Small intestine (tissue), 7 donors: ENCODE data around the gene RDH8. TPM values are rescaled to one million over a fixed set of nuclear protein-coding genes. Genes with fewer than 3 reads are reported as not detected.

ENCODE experiments used
- DNase-seq, 2 donors: peaks; one replicate each; pipeline versions ENCODE4 v3.0.0 to v3.0.0-alpha.2; 2013
- FAIRE-seq: peaks from 2 replicates; lab custom pipeline; 2012; peaks lifted over from hg19 to GRCh38; lab: Jason Lieb, UNC
- H3K27ac ChIP-seq, 3 donors: one replicate each; pipeline ENCODE4 v1.5.1; 2013; ENCODE audit warnings: low read length in 2 of 3, mild to moderate bottlenecking in 2 of 3, control low read depth in 1 of 3, inconsistent platforms in 1 of 3, low read depth in 1 of 3, moderate library complexity in 1 of 3
- H3K27me3 ChIP-seq, 3 donors: one replicate each; pipeline ENCODE4 v1.6.1; 2013; ENCODE audit warnings: low read length in 3 of 3, inconsistent platforms in 1 of 3; ENCODE audit not compliant: control insufficient read depth in 3 of 3, insufficient read depth in 3 of 3
- H3K36me3 ChIP-seq, 3 donors: one replicate each; pipeline ENCODE4 v1.6.1; 2013; ENCODE audit warnings: low read length in 3 of 3, inconsistent platforms in 1 of 3, low read depth in 1 of 3, mild to moderate bottlenecking in 1 of 3, moderate library complexity in 1 of 3; ENCODE audit not compliant: control insufficient read depth in 3 of 3, insufficient read depth in 2 of 3
- H3K4me1 ChIP-seq, 3 donors: one replicate each; pipeline ENCODE4 v1.6.1; 2013; ENCODE audit warnings: low read length in 2 of 3, inconsistent platforms in 1 of 3, low read depth in 1 of 3, mild to moderate bottlenecking in 1 of 3, moderate library complexity in 1 of 3; ENCODE audit not compliant: control insufficient read depth in 3 of 3, insufficient read depth in 2 of 3
- H3K4me3 ChIP-seq, 3 donors: one replicate each; pipeline ENCODE4 v1.5.1; 2013; ENCODE audit warnings: low read length in 3 of 3, control low read depth in 1 of 3, inconsistent platforms in 1 of 3, low read depth in 1 of 3, mild to moderate bottlenecking in 1 of 3, moderate library complexity in 1 of 3
- H3K9me3 ChIP-seq, 2 donors: one replicate each; pipeline ENCODE4 v1.6.1; 2013; ENCODE audit warnings: low read depth in 1 of 2, low read length in 1 of 2; ENCODE audit not compliant: control insufficient read depth in 2 of 2, insufficient read depth in 1 of 2
- WGBS, 3 donors: extraction: QIAGEN DNeasy Blood & Tissue Kit; methylation state at CpG; one replicate each; pipeline ENCODE4 v1.1.7; 2013; 5-methylcytosine and 5-hydroxymethylcytosine counted together
- polyA plus RNA-seq, 4 donors: library from polyadenylated mRNA; stranded (reverse) in 3 of 4; unstranded in 1 of 4; fragments of 200-250 nt in 3 of 4; fragments of 120-200 nt in 1 of 4; gene quantifications; one replicate each; pipeline versions ENCODE4 v1.2.1 to v1.2.3, GENCODE V29; 2013
- donor health status: healthy with polysubstance abuse.
- donor health status: control.
- donor health status: control.
- donor health status: Bipolar disorder and iron deficiency.
- donor health status: healthy.

RDH8 gene
- polyA plus RNA-seq, 4 donors, result not detected

DNA sequence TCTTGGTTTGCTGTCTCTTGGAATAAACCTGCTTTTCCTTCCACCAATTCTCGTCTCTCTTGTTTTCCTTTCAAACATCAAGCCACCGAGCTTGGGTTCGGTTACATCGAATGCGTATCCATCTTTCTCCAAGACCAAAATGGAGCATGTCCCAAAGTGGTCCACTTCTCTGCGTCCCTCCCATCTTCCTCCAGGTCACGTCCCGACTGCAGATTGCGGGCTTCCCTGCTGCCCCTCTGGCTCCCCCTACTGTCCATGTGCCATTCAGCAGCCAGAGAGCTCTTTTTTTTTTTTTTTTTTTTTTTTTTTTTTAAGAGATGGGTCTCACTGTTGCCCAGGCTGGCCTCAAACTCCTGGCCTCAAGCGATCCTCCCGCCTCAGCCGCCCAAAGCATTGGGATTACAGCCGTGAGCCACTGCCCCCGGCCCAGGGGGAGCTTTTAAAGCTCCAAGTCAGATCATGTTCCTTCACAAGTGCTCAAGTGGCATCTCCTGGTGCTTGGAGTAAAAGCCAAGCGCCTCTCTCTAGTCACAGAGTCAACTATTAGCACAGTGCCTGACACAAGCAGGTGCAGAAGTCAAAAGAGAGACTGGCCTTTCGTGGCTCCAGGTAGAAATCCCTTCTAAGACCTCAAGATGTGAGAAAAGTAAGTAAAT lies 13.0 kb upstream of the RDH8 start:
- FAIRE-seq, result no peak
- Histone ChIP-seq H3K36me3 (no peaks in the 10 kb centered on the region), H3K9me3 (no peaks in the 10 kb centered on the region), H3K4me3 (no peak overlapping the region), H3K27ac (no peak overlapping the region), H3K27me3 (no peaks in the 10 kb centered on the region), H3K4me1 (no peaks in the 10 kb centered on the region)
- 13 to 17% (median 16%) methylated on average over 16 of the region's 16 CpGs for WGBS, 3 donors
- DNase-seq, result peak; percentile 48 to 62

DNA sequence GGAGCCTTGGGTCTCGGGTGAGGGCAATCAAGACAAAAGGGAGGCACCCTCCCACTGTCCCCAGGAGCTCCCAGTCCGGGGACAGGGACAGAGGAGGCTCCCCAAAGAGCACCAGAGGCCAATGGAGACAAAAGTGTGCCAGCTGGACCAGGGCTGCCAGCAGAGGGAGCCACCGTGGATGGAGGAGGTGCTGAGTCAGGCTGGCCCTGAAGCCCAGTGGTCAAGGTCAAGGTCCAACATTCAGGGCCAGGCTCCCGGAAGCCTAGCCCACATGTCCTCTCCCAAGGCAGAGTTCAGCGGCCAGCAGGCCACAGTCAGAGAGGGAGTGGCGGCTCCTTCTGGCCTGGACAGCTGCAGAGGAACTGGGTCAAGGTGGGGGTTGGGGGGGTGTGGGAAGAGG lies 11.4 kb upstream of the RDH8 start:
- Histone ChIP-seq H3K4me1 (no peaks in the 10 kb centered on the region), H3K9me3 (no peaks in the 10 kb centered on the region), H3K4me3 (no peak overlapping the region), H3K36me3 (no peaks in the 10 kb centered on the region), H3K27ac (no peak overlapping the region), H3K27me3 (peaks cover 0 to 2% (median 0%) of the 10 kb centered on the region in 3 donors)
- peak; percentile 33 to 75 for DNase-seq
- 20 to 41% (median 38%) methylated on average over 6 of the region's 6 CpGs for WGBS, 3 donors
- FAIRE-seq, result no peak

DNA sequence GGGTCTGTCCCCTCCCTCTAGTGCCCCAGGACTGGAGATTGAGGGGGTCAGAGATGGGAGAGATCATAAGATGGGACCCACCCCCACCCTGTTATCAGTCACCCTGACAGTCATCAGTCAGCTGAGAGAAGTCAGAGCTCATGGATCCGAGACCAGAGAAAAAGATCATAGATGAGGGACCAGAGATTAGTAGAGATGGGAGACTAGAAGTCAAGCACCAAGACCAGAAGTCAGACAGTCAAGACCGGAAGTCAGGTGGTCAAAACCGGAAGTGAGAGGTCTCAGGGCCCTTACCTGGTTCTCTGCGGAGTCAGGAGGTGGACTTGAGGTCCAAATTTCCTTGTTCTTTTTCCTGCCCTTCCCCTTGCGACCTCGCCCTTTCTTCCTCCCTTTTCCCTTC lies 10.0 kb upstream of the RDH8 start:
- Histone ChIP-seq H3K27me3 (peaks cover 0 to 6% (median 0%) of the 10 kb centered on the region in 3 donors), H3K4me1 (no peaks in the 10 kb centered on the region), H3K27ac (no peak overlapping the region), H3K9me3 (no peaks in the 10 kb centered on the region), H3K36me3 (no peaks in the 10 kb centered on the region), H3K4me3 (no peak overlapping the region)
- WGBS, 3 donors, result 40 to 72% (median 62%) methylated on average over 5 to 6 of the region's 6 CpGs
- FAIRE-seq (no peak), DNase-seq (no peak)

DNA sequence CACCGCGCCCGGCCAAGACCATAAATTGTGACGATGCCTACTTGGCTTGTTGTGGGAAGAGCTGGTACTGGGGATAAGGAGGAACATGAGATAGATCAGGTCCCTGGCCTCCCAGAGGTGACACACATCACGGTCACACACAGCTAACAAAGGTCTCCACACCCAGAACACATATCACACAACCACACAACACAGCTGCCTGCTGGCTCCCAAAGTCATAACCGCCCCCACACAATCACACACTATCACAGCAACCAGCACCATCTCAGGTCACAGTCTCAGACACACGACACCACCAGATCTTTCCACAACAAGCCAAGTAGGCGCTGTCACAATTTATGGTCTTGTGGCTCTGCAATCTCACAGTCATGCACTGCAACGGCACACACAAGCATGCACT lies 8.7 kb upstream of the RDH8 start:
- Histone ChIP-seq H3K9me3 (no peaks in the 10 kb centered on the region), H3K4me1 (peaks cover 0 to 1% (median 0%) of the 10 kb centered on the region in 3 donors), H3K4me3 (no peak overlapping the region), H3K27ac (no peak overlapping the region), H3K27me3 (peaks cover 0 to 18% (median 5%) of the 10 kb centered on the region in 3 donors), H3K36me3 (no peaks in the 10 kb centered on the region)
- WGBS, 3 donors, result 68 to 78% (median 75%) methylated on average over 9 of the region's 9 CpGs
- DNase-seq (no peak), FAIRE-seq (no peak)

DNA sequence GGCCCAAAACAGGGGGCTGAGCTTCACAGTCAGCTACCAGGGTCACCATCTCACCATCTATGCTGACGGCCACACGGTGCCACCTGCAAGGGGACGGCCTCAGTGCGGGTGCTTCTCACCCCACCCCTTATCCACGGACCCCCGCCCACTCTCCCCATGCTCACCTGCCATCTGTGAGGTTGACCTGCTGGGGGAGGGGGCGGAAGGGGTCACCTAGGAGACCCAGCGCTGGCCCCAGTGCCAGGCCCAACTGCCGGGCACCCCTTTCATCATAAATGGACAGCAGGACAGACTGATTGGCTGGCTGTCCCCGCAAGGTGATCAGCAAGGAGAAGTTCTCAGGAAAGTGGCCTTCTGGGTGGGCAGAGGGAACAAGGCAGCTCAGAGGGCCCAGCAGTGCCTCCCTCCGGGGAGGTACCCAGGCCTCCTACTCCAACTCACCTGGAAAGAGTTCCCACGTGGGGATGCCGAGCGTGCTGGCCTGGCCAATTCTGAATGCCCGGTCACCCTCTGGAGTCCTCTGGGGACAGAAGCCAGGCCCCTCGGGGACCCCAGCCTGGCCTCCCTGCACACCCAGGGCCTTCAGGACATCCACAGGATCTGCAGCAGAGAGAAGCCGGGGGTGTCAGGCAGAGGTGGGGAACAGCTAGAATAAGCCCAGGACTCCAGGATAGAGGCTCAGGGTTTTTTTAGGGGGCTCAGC lies 7.5 kb upstream of the RDH8 start:
- Histone ChIP-seq H3K9me3 (no peaks in the 10 kb centered on the region), H3K4me1 (peaks cover 0 to 4% (median 0%) of the 10 kb centered on the region in 3 donors), H3K27ac (peak overlapping the region in 2 of 3 donors; percentile 6 to 62), H3K36me3 (no peaks in the 10 kb centered on the region), H3K27me3 (peaks cover 3 to 29% (median 8%) of the 10 kb centered on the region in 3 donors), H3K4me3 (no peak overlapping the region)
- no peak for DNase-seq
- FAIRE-seq, result no peak
- 65 to 74% (median 72%) methylated on average over 17 of the region's 17 CpGs for WGBS, 3 donors

DNA sequence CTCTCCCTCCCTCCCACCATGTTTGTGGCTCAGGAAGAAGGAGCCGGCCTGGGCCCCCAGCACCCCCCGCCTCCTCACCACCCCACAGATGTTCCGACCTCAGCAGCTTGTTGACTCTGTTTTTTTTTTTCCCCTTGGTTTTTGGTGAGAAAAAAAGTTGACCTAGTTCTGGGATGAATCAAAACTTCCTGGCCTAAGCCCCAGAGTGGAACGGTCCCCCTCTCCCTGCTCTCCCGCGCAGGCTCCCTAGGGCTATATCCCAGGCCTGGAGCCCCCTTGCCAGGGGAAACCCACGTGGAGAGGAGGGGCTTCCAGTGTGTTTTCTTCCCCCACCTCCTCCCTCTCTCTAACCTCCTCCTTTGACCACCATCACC lies 7.0 kb upstream of the RDH8 start:
- peak in 1 of 2 donors; percentile 12 for DNase-seq
- Histone ChIP-seq H3K27me3 (peaks cover 3 to 34% (median 8%) of the 10 kb centered on the region in 3 donors), H3K36me3 (no peaks in the 10 kb centered on the region), H3K27ac (peak overlapping the region in 2 of 3 donors; percentile 6 to 76), H3K4me3 (no peak overlapping the region), H3K9me3 (no peaks in the 10 kb centered on the region), H3K4me1 (peaks cover 0 to 4% (median 0%) of the 10 kb centered on the region in 3 donors)
- no peak for FAIRE-seq
- WGBS, 3 donors, result 34 to 45% (median 42%) methylated on average over 7 of the region's 7 CpGs

DNA sequence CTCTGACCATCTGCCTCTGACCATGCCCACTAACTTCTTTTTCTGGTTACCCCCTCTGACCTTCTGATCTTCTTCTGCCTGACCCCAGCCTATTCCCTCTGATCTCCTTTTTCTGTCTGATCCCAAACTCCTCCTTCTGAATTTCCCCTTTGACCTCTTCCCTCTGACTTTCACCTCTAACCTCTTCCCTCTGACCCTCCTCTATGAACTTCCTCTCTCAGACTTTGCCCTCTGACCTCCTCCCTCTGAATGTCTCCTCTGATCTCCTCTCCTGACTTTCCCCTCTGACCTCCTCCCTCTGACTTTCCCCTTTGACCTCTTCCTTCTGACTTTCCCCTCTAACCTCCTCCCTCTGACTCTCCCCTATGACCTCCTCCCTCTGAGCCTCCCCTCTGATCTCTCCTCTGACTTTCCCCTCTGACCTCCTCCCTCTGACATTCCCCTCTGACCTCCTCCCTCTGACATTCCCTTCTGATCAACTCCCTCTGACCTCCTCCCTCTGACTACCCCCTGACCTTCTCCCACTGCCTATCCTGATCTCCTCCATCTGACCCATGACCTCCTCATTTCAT lies 6.4 kb upstream of the RDH8 start:
- Histone ChIP-seq H3K36me3 (no peaks in the 10 kb centered on the region), H3K4me1 (peaks cover 0 to 4% (median 0%) of the 10 kb centered on the region in 3 donors), H3K27me3 (peaks cover 3 to 40% (median 8%) of the 10 kb centered on the region in 3 donors), H3K4me3 (no peak overlapping the region), H3K9me3 (no peaks in the 10 kb centered on the region), H3K27ac (peak overlapping the region in 1 of 3 donors; percentile 76)
- FAIRE-seq (no peak), DNase-seq (no peak)

DNA sequence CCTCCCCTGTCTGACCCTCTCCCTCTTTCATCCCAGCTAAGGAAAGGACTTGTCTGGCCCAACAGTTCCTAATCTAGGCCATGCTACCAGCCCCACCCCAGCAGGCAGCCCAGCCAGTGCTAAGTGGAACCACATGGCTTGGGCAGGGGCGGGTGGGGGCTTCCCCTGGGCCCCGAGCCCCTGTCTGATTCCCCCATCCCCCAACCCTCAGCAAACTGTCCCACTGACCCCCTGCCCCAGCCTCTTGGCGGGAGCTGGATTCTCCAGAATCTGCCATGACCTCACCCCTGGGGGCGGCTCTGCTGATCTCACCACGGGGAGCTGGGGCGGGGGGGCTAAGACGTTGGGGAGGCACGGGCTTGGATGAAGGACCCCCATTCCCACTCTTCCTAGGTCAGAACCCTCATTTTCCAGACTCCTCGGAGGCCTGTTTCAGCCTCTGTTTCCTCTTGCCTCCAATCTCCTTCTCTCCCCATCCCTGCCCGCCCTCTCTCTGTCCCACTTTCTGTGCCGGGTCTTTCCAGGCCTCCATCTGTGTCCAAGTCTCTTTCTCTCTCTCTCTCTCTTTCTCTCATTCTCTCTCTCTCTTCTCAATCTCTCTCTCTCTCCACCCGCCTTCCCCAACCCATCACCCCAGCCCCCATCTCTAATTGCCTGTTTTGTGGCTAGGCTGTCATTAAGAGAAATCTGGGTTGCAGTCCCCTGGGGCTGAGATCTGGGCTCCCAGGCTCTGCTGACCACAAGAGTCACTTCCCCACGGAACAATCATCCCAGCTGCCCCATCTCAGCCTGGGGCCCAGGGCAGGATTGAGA lies 5.7 kb upstream of the RDH8 start:
- Histone ChIP-seq H3K4me1 (peaks cover 0 to 4% (median 0%) of the 10 kb centered on the region in 3 donors), H3K4me3 (no peak overlapping the region), H3K36me3 (no peaks in the 10 kb centered on the region), H3K27ac (peak overlapping the region in 1 of 3 donors; percentile 78), H3K9me3 (no peaks in the 10 kb centered on the region), H3K27me3 (peaks cover 3 to 44% (median 8%) of the 10 kb centered on the region in 3 donors)
- no peak for FAIRE-seq
- DNase-seq, result no peak
- WGBS, 3 donors, result 36 to 45% (median 39%) methylated on average over 7 to 13 of the region's 13 CpGs
